ENCODE results near the gene DNM1.

DNM1 gene

GRCh38 chr9:128216781-128217553 lies 13.8 kb downstream of the DNM1 start:
- no peak overlapping the region for H3K4me3 ChIP-seq (ENCODE audit: low read depth, low read length)
- DNase-seq (ENCODE audit: low read depth, low spot score), result no peak
- TF ChIP-seq CTCF (IDR thresholded peaks at IDR 0.05; ENCODE audit: insufficient read depth, low read length, missing control alignments), result no peak
- CTCF ChIA-PET, result interaction anchor here (0.7 to 6.2 kb wide), 9 partner anchors 8 to 92 kb away, joined by 3 to 36 read pairs (median 3); partner anchors contain the start of gene DNM1
- POLR2A ChIA-PET, result interaction anchor here (1.0 kb wide), 1 partner anchor 26 kb away, joined by 3 read pairs; no protein-coding TSS in a partner anchor

- TF ChIP-seq CTCF (IDR thresholded peaks at IDR 0.05; ENCODE audit: insufficient read depth, low read length, missing control alignments), result no peak
- POLR2A ChIA-PET, result no interaction called here
- CTCF ChIA-PET, result interaction anchor here (0.9 to 1.5 kb wide), 2 partner anchors 14 to 77 kb away, joined by 3 to 5 read pairs; no protein-coding TSS in a partner anchor
- no peak for DNase-seq (ENCODE audit: low read depth, low spot score)
- no peak overlapping the region for H3K4me3 ChIP-seq (ENCODE audit: low read depth, low read length)
Observed at GRCh38 chr9:128218172-128218517, 15.0 kb downstream of the DNM1 start.

- CTCF ChIA-PET, result interaction anchor here (1.5 kb wide), 1 partner anchor 15 kb away, joined by 5 read pairs; no protein-coding TSS in a partner anchor
- TF ChIP-seq CTCF (IDR thresholded peaks at IDR 0.05; ENCODE audit: insufficient read depth, low read length, missing control alignments), result no peak
- H3K4me3 ChIP-seq (ENCODE audit: low read depth, low read length), result no peak overlapping the region
- no peak for DNase-seq (ENCODE audit: low read depth, low spot score)
- POLR2A ChIA-PET, result no interaction called here
Observed at GRCh38 chr9:128218518-128219389, 15.6 kb downstream of the DNM1 start.

GRCh38 chr9:128219831-128220230 lies 16.7 kb downstream of the DNM1 start:
- POLR2A ChIA-PET, result no interaction called here
- CTCF ChIA-PET, result no interaction called here

DNA sequence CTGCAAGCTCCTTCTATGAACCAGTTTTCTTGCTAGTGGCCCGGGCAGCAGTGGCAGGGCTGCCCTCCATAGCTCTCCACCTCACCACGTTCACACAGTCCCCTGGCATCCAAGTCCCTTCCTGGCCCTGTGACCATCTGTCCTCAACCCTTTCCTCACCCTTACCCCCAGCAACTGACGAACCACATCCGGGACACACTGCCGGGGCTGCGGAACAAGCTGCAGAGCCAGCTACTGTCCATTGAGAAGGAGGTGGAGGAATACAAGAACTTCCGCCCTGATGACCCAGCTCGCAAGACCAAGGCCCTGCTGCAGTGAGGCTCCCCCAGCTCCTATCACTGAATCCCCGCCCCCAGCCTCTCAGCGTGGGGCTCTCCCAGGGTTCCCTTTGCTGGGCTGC lies 18.8 kb downstream of the DNM1 start:
- ChIA-PET CTCF (no interaction called here), POLR2A (no interaction called here)
- no peak overlapping the region for H3K4me3 ChIP-seq (ENCODE audit: low read depth, low read length)
- no peak for TF ChIP-seq CTCF (IDR thresholded peaks at IDR 0.05; ENCODE audit: insufficient read depth, low read length, missing control alignments)
- DNase-seq (ENCODE audit: low read depth, low spot score), result no peak

More at GRCh38 chr9:128219831-128220230, 16.7 kb downstream of the DNM1 start:
- no peak for DNase-seq (ENCODE audit: low read depth, low spot score)
- no peak for TF ChIP-seq CTCF (IDR thresholded peaks at IDR 0.05; ENCODE audit: insufficient read depth, low read length, missing control alignments)
- no peak overlapping the region for H3K4me3 ChIP-seq (ENCODE audit: low read depth, low read length)

Measured in AG04449 (cell line).